Stimulated activated naive CD8-positive, alpha-beta T cell treated with anti-CD3 and anti-CD28 coated beads, Interleukin-15, Interleukin-2, amounts not matched to agents 100 ng/mL and 50 ng/mL, for 24 hours (primary cell): ENCODE data around the gene PCDHGB5.
"Not testable (repeated sequence)": the region's sequence is repeated elsewhere in the genome, so short reads cannot be mapped to it uniquely, and the experiment has no call there.

Experiments
- H3K27ac Mint-ChIP-seq: one replicate; pipeline ENCODE4 v1.8.0; 2021; ENCODE audit warnings: mild to moderate bottlenecking, mixed read lengths
- H3K27me3 Mint-ChIP-seq: one replicate; pipeline ENCODE4 v1.8.0; 2021; ENCODE audit warnings: mixed read lengths
- H3K36me3 Mint-ChIP-seq: one replicate; pipeline ENCODE4 v1.8.0; 2021; ENCODE audit warnings: low read depth, mixed read lengths
- H3K4me1 Mint-ChIP-seq: one replicate; pipeline ENCODE4 v1.8.0; 2021; ENCODE audit warnings: low read depth, mixed read lengths
- H3K4me3 Mint-ChIP-seq: one replicate; pipeline ENCODE4 v1.8.0; 2021; ENCODE audit warnings: mild to moderate bottlenecking, mixed read lengths
- H3K9me3 Mint-ChIP-seq: one replicate; pipeline ENCODE4 v1.8.0; 2021; ENCODE audit warnings: mixed read lengths

The PCDHGB5 gene

DNA sequence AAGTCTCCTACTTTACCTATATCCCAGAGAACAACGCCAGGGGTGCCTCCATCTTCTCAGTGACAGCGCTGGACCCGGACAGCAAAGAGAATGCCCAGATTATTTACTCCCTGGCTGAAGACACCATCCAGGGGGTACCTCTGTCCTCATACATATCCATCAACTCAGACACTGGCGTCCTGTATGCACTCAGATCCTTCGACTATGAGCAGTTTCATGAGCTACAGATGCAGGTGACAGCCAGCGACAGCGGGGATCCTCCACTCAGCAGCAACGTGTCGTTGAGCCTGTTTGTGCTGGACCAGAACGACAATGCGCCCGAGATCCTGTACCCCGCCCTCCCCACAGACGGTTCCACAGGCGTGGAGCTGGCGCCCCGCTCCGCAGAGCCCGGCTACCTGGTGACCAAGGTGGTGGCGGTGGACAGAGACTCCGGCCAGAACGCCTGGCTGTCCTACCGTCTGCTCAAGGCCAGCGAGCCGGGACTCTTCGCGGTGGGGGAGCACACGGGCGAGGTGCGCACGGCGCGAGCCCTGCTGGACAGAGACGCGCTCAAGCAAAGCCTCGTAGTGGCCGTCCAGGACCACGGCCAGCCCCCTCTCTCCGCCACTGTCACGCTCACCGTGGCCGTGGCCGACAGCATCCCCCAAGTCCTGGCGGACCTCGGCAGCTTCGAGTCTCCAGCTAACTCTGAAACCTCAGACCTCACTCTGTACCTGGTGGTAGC is 17.0 kb downstream of the PCDHGB5 start:
- Mint-ChIP-seq H3K27me3 (peaks cover 76% of the 10 kb centered on the region), H3K4me1 (peaks cover 21% of the 10 kb centered on the region), H3K36me3 (peaks cover 21% of the 10 kb centered on the region), H3K9me3 (peaks cover 17% of the 10 kb centered on the region)
- H3K4me3 Mint-ChIP-seq, H3K27ac Mint-ChIP-seq: not testable (repeated sequence)

DNA sequence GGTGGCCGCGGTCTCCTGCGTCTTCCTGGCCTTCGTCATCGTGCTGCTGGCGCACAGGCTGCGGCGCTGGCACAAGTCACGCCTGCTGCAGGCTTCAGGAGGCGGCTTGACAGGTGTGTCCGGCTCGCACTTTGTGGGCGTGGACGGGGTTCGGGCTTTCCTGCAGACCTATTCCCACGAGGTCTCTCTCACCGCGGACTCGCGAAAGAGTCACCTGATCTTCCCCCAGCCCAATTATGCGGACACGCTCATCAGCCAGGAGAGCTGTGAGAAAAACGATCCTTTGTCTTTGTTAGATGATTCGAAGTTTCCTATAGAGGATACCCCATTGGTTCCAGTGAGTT is 17.5 kb downstream of the PCDHGB5 start:
- not testable (repeated sequence) for H3K27ac Mint-ChIP-seq, H3K4me3 Mint-ChIP-seq
- Mint-ChIP-seq H3K36me3 (peaks cover 22% of the 10 kb centered on the region), H3K9me3 (peaks cover 19% of the 10 kb centered on the region), H3K4me1 (peaks cover 21% of the 10 kb centered on the region), H3K27me3 (peaks cover 79% of the 10 kb centered on the region)

DNA sequence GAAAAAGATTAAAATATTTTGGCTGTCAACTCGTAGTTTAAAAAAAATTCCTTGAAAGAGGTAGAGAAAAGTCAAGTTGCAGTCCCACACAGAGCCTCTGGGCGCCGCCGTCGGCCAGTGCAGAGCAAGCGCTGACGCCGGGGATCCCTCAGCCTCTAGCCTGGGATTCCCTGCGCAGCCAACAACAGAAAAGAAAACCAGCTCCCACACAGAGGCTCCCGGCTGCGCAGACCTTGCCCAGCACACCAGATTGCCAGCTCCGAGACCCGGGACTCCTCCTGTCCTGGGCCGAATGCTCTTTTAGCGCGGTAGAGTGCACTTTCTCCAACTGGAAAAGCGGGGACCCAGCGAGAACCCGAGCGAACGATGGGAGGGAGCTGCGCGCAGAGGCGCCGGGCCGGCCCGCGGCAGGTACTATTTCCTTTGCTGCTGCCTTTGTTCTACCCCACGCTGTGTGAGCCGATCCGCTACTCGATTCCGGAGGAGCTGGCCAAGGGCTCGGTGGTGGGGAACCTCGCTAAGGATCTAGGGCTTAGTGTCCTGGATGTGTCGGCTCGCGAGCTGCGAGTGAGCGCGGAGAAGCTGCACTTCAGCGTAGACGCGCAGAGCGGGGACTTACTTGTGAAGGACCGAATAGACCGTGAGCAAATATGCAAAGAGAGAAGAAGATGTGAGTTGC is 19.9 kb downstream of the PCDHGB5 start, which contains the start of gene PCDHGB7:
TSS of gene PCDHGB7 (plus strand) at position 184 of the 679 bp plus-strand sequence. CDS start at position 367, 183 bp downstream.
- peak within 1 kb of the TSS; percentile 55 for H3K27ac Mint-ChIP-seq

DNA sequence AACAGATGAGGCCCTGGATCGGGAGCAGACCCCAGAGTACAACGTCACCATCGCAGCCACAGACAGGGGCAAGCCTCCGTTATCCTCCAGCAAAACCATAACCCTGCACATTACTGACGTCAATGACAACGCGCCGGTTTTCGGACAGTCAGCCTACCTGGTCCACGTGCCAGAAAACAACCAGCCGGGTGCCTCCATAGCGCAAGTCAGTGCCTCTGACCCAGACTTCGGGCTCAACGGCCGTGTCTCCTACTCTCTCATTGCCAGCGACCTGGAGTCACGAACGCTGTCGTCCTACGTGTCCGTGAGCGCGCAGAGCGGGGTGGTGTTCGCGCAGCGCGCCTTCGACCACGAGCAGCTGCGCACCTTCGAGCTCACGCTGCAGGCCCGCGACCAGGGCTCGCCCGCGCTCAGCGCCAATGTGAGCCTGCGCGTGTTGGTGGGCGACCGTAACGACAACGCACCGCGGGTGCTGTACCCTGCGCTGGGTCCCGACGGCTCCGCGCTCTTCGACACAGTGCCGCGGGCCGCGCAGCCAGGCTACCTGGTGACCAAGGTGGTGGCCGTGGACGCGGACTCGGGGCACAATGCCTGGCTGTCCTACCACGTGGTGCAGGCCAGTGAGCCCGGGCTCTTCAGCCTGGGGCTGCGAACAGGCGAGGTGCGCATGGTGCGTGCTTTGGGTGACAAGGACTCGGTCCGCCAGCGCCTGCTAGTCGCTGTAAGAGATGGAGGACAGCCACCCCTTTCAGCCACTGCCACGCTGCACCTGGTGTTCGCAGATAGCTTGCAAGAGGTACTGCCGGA is 21.5 kb downstream of the PCDHGB5 start:
- Mint-ChIP-seq H3K9me3 (peaks cover 34% of the 10 kb centered on the region), H3K27me3 (peaks cover 85% of the 10 kb centered on the region), H3K4me3 (no peak overlapping the region), H3K27ac (no peak overlapping the region), H3K4me1 (peaks cover 22% of the 10 kb centered on the region), H3K36me3 (peaks cover 33% of the 10 kb centered on the region)

More for the DNA sequence above, 19.9 kb downstream of the PCDHGB5 start, which contains the start of gene PCDHGB7:
- H3K4me1 Mint-ChIP-seq = peaks cover 32% of the 10 kb centered on the region
- peak within 1 kb of the TSS; percentile 74 for H3K4me3 Mint-ChIP-seq
- peaks cover 30% of the 10 kb centered on the region for H3K9me3 Mint-ChIP-seq
- H3K27me3 Mint-ChIP-seq = peaks cover 89% of the 10 kb centered on the region
- peaks cover 34% of the 10 kb centered on the region for H3K36me3 Mint-ChIP-seq

DNA sequence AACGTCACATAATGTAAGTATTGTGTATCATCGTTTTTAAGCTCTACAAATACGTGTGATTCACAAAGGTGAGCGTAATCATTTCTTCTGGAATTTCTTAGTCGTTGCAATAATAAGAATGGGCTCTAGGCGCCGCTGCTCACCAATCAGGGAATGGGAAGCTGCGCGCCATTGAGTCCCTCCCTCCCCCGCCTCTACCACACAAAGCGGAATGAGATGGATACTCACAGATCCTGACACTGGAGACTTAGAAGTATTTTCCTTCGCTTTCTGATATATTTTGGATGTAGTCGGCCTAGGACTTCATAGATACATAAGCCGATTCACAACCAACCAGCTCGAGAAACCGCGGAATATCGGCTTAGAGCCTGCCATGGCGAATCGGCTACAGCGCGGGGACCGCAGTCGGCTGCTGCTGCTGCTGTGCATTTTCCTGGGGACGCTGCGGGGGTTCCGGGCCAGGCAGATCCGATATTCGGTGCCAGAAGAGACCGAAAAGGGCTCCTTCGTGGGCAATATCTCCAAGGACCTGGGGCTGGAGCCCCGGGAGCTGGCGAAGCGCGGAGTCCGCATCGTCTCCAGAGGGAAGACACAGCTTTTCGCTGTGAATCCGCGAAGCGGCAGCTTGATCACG is 23.2 kb downstream of the PCDHGB5 start, which contains the start of gene PCDHGA11:
TSS of gene PCDHGA11 (plus strand) at position 197 of the 634 bp plus-strand sequence. CDS start at position 374, 177 bp downstream.
- Mint-ChIP-seq H3K4me1 (peaks cover 15% of the 10 kb centered on the region), H3K27me3 (peaks cover 88% of the 10 kb centered on the region), H3K4me3 (peak within 1 kb of the TSS; percentile 81), H3K9me3 (peaks cover 34% of the 10 kb centered on the region), H3K36me3 (peaks cover 29% of the 10 kb centered on the region), H3K27ac (peak within 1 kb of the TSS; percentile 63)

DNA sequence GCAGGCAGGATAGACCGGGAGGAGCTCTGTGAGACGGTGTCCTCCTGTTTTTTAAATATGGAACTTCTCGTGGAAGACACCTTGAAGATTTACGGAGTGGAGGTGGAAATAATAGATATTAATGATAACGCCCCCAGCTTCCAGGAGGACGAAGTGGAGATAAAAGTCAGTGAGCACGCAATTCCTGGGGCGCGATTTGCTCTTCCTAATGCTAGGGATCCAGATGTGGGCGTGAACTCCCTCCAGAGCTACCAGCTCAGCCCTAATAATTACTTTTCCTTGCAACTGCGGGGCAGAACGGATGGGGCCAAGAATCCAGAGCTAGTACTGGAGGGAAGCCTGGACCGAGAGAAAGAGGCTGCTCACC is 23.7 kb downstream of the PCDHGB5 start:
- Mint-ChIP-seq H3K4me3 (peak overlapping the region; percentile 81), H3K27me3 (peaks cover 88% of the 10 kb centered on the region), H3K36me3 (peaks cover 29% of the 10 kb centered on the region), H3K4me1 (peaks cover 15% of the 10 kb centered on the region), H3K27ac (peak overlapping the region; percentile 52), H3K9me3 (peaks cover 34% of the 10 kb centered on the region)

DNA sequence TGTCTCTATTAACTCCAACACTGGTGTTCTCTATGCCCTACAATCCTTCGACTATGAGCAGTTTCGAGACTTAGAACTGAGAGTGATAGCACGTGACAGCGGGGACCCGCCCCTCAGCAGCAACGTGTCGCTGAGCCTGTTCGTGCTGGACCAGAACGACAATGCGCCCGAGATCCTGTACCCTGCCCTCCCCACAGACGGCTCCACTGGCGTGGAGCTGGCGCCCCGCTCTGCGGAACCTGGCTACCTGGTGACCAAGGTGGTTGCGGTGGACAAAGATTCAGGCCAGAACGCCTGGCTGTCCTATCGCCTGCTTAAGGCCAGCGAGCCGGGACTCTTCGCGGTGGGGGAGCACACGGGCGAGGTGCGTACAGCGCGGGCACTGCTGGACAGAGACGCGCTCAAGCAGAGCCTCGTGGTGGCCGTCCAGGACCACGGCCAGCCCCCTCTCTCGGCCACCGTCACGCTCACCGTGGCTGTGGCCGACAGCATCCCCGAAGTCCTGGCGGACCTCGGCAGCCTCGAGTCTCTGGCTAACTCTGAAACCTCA is 25.1 kb downstream of the PCDHGB5 start:
- Mint-ChIP-seq H3K4me1 (peaks cover 14% of the 10 kb centered on the region), H3K27ac (no peak overlapping the region), H3K9me3 (peaks cover 33% of the 10 kb centered on the region), H3K4me3 (no peak overlapping the region), H3K36me3 (peaks cover 28% of the 10 kb centered on the region), H3K27me3 (peaks cover 88% of the 10 kb centered on the region)

DNA sequence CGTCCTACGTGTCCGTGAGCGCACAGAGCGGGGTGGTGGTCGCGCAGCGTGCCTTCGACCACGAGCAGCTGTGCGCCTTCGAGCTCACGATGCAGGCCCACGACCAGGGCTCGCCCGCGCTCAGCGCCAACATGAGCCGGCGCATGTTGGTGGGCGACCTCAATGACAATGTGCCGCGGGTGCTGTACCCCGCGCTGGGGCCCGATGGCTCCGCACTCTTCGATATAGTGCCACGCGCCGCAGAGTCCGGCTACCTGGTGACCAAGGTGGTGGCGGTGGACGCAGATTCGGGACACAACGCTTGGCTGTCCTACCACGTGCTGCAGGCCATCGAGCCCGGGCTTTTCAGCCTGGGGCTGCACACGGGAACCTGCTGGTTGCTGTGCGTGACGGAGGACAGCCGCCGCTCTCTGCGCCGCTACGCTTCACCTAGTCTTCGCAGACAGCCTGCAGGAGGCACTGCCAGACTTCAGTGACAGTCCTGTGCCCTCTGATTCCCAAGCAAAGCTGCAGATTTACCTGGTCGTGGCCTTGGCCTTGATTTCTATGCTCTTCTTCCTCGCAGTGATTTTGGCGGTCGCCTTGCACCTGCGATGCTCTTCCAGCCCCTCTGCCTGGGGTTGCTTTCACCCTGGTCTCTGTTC is 30.2 kb downstream of the PCDHGB5 start:
- peaks cover 24% of the 10 kb centered on the region for H3K9me3 Mint-ChIP-seq
- H3K27me3 Mint-ChIP-seq = peaks cover 76% of the 10 kb centered on the region
- H3K4me1 Mint-ChIP-seq = peaks cover 10% of the 10 kb centered on the region
- no peak overlapping the region for H3K27ac Mint-ChIP-seq
- peaks cover 25% of the 10 kb centered on the region for H3K36me3 Mint-ChIP-seq
- H3K4me3 Mint-ChIP-seq = no peak overlapping the region

DNA sequence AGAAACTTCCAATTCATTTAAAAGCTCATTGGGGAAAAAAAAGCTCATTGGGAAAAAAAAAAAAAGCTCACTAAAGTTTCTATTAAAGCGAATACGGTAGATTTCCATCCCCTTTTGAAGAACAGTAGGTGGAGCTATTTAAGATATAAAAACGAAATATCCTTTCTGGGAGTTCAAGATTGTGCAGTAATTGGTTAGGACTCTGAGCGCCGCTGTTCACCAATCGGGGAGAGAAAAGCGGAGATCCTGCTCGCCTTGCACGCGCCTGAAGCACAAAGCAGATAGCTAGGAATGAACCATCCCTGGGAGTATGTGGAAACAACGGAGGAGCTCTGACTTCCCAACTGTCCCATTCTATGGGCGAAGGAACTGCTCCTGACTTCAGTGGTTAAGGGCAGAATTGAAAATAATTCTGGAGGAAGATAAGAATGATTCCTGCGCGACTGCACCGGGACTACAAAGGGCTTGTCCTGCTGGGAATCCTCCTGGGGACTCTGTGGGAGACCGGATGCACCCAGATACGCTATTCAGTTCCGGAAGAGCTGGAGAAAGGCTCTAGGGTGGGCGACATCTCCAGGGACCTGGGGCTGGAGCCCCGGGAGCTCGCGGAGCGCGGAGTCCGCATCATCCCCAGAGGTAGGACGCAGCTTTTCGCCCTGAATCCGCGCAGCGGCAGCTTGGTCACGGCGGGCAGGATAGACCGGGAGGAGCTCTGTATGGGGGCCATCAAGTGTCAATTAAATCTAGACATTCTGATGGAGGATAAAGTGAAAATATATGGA is 32.8 kb downstream of the PCDHGB5 start, which contains the start of gene PCDHGA12:
TSS of gene PCDHGA12 (plus strand) at position 176 of the 782 bp plus-strand sequence. CDS start at position 429, 253 bp downstream.
- Mint-ChIP-seq H3K27ac (no peak within 1 kb of the TSS), H3K4me1 (peaks cover 10% of the 10 kb centered on the region), H3K36me3 (peaks cover 28% of the 10 kb centered on the region), H3K9me3 (peaks cover 26% of the 10 kb centered on the region), H3K27me3 (peaks cover 69% of the 10 kb centered on the region), H3K4me3 (peak within 1 kb of the TSS; percentile 76)

DNA sequence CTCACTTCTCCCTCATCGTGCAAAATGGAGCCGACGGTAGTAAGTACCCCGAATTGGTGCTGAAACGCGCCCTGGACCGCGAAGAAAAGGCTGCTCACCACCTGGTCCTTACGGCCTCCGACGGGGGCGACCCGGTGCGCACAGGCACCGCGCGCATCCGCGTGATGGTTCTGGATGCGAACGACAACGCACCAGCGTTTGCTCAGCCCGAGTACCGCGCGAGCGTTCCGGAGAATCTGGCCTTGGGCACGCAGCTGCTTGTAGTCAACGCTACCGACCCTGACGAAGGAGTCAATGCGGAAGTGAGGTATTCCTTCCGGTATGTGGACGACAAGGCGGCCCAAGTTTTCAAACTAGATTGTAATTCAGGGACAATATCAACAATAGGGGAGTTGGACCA is 33.5 kb downstream of the PCDHGB5 start:
- peaks cover 28% of the 10 kb centered on the region for H3K36me3 Mint-ChIP-seq
- H3K4me3 Mint-ChIP-seq = peak overlapping the region; percentile 76
- peaks cover 26% of the 10 kb centered on the region for H3K9me3 Mint-ChIP-seq
- H3K27me3 Mint-ChIP-seq = peaks cover 63% of the 10 kb centered on the region
- no peak overlapping the region for H3K27ac Mint-ChIP-seq
- H3K4me1 Mint-ChIP-seq = peaks cover 10% of the 10 kb centered on the region

DNA sequence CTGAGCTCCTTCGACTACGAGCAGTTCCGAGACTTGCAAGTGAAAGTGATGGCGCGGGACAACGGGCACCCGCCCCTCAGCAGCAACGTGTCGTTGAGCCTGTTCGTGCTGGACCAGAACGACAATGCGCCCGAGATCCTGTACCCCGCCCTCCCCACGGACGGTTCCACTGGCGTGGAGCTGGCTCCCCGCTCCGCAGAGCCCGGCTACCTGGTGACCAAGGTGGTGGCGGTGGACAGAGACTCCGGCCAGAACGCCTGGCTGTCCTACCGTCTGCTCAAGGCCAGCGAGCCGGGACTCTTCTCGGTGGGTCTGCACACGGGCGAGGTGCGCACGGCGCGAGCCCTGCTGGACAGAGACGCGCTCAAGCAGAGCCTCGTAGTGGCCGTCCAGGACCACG is 34.6 kb downstream of the PCDHGB5 start:
- Mint-ChIP-seq H3K36me3 (peaks cover 28% of the 10 kb centered on the region), H3K9me3 (peaks cover 26% of the 10 kb centered on the region), H3K4me1 (peaks cover 10% of the 10 kb centered on the region), H3K27me3 (peaks cover 62% of the 10 kb centered on the region)
- H3K27ac Mint-ChIP-seq, H3K4me3 Mint-ChIP-seq: not testable (repeated sequence)

DNA sequence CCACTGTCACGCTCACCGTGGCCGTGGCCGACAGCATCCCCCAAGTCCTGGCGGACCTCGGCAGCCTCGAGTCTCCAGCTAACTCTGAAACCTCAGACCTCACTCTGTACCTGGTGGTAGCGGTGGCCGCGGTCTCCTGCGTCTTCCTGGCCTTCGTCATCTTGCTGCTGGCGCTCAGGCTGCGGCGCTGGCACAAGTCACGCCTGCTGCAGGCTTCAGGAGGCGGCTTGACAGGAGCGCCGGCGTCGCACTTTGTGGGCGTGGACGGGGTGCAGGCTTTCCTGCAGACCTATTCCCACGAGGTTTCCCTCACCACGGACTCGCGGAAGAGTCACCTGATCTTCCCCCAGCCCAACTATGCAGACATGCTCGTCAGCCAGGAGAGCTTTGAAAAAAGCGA is 35.0 kb downstream of the PCDHGB5 start:
- Mint-ChIP-seq H3K4me1 (peaks cover 10% of the 10 kb centered on the region), H3K9me3 (peaks cover 26% of the 10 kb centered on the region), H3K27me3 (peaks cover 61% of the 10 kb centered on the region), H3K36me3 (peaks cover 28% of the 10 kb centered on the region)
- not testable (repeated sequence) for H3K27ac Mint-ChIP-seq, H3K4me3 Mint-ChIP-seq

DNA sequence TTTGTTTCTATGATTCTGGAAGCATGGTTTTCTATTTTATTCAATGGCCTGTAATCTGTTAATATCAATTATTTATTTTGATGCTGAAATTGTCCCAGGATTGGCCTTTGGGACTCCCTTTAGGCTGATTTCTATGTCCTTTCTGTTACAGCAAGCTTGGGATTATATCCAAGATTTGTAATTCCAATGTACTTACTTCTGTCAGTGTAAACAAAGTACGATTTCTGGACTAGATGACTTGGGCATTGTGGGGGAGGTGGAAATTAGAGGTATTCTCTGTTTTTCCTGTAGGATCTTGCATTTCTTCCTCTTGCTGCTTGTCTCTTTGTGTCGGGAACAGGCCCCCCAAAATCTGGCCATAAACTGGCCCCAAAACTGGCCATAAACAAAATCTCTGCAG is 36.3 kb downstream of the PCDHGB5 start:
- no peak overlapping the region for H3K4me3 Mint-ChIP-seq
- peaks cover 10% of the 10 kb centered on the region for H3K4me1 Mint-ChIP-seq
- peaks cover 58% of the 10 kb centered on the region for H3K27me3 Mint-ChIP-seq
- no peak overlapping the region for H3K27ac Mint-ChIP-seq
- peaks cover 23% of the 10 kb centered on the region for H3K9me3 Mint-ChIP-seq
- H3K36me3 Mint-ChIP-seq = peaks cover 23% of the 10 kb centered on the region
